ENCODE data around the gene RFX3.

RFX3 gene

DNA sequence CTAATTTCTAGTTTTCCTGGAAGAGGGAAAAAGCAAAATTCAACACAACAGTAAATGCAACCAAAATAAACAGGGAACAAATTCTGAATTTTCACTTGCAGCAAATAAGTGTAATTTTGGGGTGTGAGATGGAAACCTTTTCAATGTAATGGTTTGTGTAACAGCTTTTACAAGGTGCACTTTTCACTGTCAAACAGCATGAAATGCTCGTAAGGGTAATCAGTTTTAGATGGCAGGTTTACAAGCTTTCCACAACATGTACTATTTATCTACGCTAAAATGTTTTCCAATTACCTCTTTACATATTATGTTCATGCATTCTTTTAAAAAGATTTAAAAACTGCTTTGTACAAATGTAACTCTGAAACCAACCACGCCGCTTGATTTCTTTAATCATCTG, 115.3 kb downstream of the RFX3 start:
- Mint-ChIP-seq H3K9me3 (peaks cover 3% of the 10 kb centered on the region), H3K36me3 (peaks cover 5% of the 10 kb centered on the region), H3K27ac (no peak overlapping the region), H3K27me3 (no peaks in the 10 kb centered on the region), H3K4me3 (no peak overlapping the region), H3K4me1 (peaks cover 3% of the 10 kb centered on the region)
- no peak for DNase-seq (ENCODE audit: low spot score in 2 of 2)
- ATAC-seq (ENCODE audit: low read depth), result no peak

DNA sequence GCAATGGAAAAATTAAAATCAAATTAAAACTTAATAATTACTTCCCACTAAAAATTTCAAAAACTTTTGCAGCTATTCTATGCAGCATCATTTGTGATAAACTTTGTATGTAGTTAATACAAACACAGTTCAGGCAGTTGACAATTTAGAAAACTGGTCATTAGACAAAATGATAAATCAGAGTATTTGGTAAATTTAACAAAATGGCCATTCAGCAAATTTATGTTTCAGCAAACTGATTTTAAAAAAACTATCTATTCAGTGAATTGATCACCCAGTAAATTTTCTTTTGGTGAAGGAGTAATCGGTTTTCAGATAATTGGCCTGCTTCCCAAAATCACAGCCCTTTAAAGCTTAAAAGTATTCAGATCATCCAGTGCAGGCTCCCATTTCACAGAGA, 116.3 kb downstream of the RFX3 start:
- ATAC-seq (ENCODE audit: low read depth) (no peak), DNase-seq (ENCODE audit: low spot score in 2 of 2) (no peak)
- H3K27ac Mint-ChIP-seq, result no peak overlapping the region
- peaks cover 7% of the 10 kb centered on the region for H3K4me1 Mint-ChIP-seq
- H3K27me3 Mint-ChIP-seq, result no peaks in the 10 kb centered on the region
- H3K4me3 Mint-ChIP-seq, result no peak overlapping the region
- peaks cover 4% of the 10 kb centered on the region for H3K36me3 Mint-ChIP-seq
- peaks cover 3% of the 10 kb centered on the region for H3K9me3 Mint-ChIP-seq

DNA sequence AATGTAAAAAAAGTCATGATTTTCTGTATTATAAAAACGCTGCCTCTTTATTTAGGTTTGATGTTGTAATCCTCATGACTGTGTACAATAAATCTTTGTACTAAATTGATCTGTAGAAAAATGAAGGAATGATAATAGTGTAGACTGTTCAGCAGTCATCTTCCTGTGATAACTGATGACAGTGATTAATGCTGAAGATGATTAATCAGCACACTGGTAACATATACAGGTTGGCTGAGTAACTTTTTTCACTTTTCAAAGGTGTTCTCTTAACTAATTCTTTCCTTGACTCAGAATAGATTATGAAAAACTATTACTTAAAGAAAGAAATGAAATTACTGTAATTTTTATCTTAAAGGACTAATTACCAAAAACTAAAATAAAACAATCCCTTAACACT, 122.5 kb downstream of the RFX3 start:
- H3K27ac Mint-ChIP-seq, result no peak overlapping the region
- DNase-seq (ENCODE audit: low spot score in 2 of 2) (no peak), ATAC-seq (ENCODE audit: low read depth) (no peak)
- no peaks in the 10 kb centered on the region for H3K27me3 Mint-ChIP-seq
- H3K36me3 Mint-ChIP-seq, result peaks cover 3% of the 10 kb centered on the region
- H3K9me3 Mint-ChIP-seq, result peaks cover 3% of the 10 kb centered on the region
- H3K4me1 Mint-ChIP-seq, result peaks cover 10% of the 10 kb centered on the region
- no peak overlapping the region for H3K4me3 Mint-ChIP-seq

DNA sequence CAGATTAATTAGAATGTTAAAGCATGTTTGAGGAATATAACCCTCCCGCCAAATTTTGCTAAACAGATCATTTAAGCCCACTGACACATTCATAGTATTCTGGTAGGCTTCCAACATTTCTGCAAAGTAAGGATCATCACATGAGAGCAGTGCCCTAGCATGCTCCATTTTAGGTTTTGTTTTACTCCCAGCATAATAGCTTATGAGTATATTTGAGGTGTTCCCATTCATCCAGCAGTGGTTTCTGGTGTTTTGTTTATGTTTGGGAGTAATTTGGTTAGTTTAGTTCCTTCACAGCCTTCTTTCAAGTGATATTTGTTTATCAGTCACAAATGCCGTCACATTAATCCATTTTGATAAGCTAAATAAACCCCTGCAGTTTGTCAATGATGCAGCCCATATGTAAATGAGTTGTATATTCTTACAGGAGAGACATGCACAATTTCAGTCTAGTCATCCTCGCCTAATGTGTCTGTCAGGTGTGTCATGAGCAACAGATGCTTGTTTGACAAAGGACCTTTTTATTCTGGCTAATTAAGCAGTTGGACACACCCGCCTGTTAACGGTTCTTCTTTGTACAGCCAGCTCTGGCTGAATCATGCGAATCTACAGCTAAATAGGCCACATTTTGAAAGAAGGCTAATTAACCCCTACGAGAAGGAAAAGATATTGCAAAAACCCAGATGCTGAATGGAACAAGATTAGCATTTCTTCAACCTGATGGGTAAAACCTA, 124.4 kb downstream of the RFX3 start:
- peaks cover 4% of the 10 kb centered on the region for H3K9me3 Mint-ChIP-seq
- ATAC-seq (ENCODE audit: low read depth) (no peak), DNase-seq (ENCODE audit: low spot score in 2 of 2) (no peak)
- peaks cover 21% of the 10 kb centered on the region for H3K4me1 Mint-ChIP-seq
- no peak overlapping the region for H3K27ac Mint-ChIP-seq
- H3K36me3 Mint-ChIP-seq, result peaks cover 4% of the 10 kb centered on the region
- H3K4me3 Mint-ChIP-seq, result no peak overlapping the region
- no peaks in the 10 kb centered on the region for H3K27me3 Mint-ChIP-seq

DNA sequence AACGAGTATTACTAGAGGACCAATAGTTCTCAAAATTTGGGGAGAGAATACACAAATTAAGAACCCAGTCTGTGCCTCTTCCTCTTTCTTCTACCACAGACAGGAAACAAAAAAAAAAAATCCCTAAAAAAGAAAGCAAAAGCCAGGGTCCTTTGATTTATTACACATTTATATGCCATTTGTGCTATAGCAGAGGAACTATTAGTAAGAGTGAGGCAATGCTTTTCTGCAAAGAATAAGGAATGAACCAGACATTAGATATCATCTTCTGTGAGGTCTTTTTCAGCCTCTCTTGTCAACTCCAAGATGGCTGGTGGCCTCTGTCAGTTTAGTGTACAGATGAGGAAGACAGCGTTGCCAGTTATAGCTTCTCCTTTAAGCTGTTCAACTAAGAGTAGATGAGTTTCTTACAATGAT, 127.6 kb downstream of the RFX3 start:
- no peaks in the 10 kb centered on the region for H3K27me3 Mint-ChIP-seq
- H3K9me3 Mint-ChIP-seq, result peaks cover 1% of the 10 kb centered on the region
- H3K27ac Mint-ChIP-seq, result peak overlapping the region; percentile 96
- ATAC-seq (ENCODE audit: low read depth) (peak; percentile 91), DNase-seq (ENCODE audit: low spot score in 2 of 2) (peak; percentile 15 to 22)
- peak overlapping the region; percentile 91 for H3K4me3 Mint-ChIP-seq
- peaks cover 14% of the 10 kb centered on the region for H3K36me3 Mint-ChIP-seq
- peaks cover 14% of the 10 kb centered on the region for H3K4me1 Mint-ChIP-seq

DNA sequence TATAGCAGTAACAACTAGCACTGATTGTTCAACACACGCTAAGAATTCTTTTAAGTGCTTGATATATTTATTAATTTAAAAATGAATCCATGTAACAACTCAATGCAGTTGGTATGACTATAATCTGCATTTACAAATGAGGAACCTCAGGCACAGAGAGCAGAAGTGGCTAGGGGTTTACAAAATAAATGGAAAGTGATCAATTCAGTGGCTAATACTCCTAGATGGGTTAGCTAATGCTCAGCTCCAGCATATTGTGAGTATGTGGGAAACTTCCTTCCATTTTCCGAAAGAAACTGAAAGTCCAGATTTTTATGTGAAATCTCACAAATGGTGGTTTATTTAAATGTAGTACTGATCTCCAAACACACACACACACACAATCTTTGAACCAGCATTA, 128.0 kb downstream of the RFX3 start:
- ATAC-seq (ENCODE audit: low read depth) (peak; percentile 47), DNase-seq (ENCODE audit: low spot score in 2 of 2) (no peak)
- Mint-ChIP-seq H3K4me1 (peaks cover 14% of the 10 kb centered on the region), H3K27ac (peak overlapping the region; percentile 96), H3K36me3 (peaks cover 14% of the 10 kb centered on the region), H3K9me3 (peaks cover 1% of the 10 kb centered on the region), H3K27me3 (no peaks in the 10 kb centered on the region), H3K4me3 (peak overlapping the region; percentile 91)

DNA sequence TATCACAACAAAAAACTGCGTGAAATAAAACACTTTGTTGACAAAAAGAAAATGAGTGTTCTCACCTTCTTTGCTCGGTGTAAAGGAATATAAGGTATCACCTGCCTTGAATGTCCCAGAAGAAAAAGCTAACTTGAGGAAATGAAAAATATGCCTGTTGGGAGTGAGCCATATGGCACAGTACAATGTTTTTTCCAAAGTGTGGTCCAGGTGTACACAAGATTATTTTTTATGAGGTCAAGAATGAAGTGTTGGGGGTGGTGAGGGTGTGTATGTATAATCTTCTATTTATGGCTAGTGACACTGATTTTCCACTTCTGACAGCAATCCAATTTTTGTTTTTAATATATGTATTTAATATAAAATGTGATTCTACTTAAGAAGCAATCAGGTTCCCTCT, 134.4 kb downstream of the RFX3 start:
- DNase-seq (ENCODE audit: low spot score in 2 of 2) (no peak), ATAC-seq (ENCODE audit: low read depth) (no peak)
- H3K9me3 Mint-ChIP-seq, result peaks cover 4% of the 10 kb centered on the region
- no peaks in the 10 kb centered on the region for H3K27me3 Mint-ChIP-seq
- H3K36me3 Mint-ChIP-seq, result peaks cover 48% of the 10 kb centered on the region
- peaks cover 10% of the 10 kb centered on the region for H3K4me1 Mint-ChIP-seq
- no peak overlapping the region for H3K4me3 Mint-ChIP-seq
- H3K27ac Mint-ChIP-seq, result no peak overlapping the region

DNA sequence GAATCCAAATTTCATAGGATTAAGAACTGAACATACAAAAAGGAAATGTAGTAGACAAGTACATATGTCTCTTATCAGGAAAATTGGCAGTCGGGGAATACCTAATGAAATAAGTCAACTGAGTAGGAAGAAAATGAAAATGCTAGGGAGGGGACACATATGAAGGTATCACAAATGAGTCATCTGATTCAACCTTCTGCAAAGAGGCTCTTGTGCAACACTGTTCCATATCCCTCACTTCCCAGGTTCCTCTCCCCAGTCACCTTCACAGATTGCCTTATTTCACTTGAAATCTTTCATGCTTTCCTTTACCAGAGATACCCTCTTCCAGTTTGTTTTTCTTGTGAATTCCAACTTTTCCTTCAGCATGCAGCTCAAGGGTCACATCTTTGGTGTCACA, 139.0 kb downstream of the RFX3 start:
- H3K27ac Mint-ChIP-seq, result no peak overlapping the region
- DNase-seq (ENCODE audit: low spot score in 2 of 2) (no peak), ATAC-seq (ENCODE audit: low read depth) (no peak)
- peaks cover 4% of the 10 kb centered on the region for H3K9me3 Mint-ChIP-seq
- H3K36me3 Mint-ChIP-seq, result peaks cover 36% of the 10 kb centered on the region
- H3K4me1 Mint-ChIP-seq, result peaks cover 16% of the 10 kb centered on the region
- H3K4me3 Mint-ChIP-seq, result no peak overlapping the region
- H3K27me3 Mint-ChIP-seq, result no peaks in the 10 kb centered on the region

DNA sequence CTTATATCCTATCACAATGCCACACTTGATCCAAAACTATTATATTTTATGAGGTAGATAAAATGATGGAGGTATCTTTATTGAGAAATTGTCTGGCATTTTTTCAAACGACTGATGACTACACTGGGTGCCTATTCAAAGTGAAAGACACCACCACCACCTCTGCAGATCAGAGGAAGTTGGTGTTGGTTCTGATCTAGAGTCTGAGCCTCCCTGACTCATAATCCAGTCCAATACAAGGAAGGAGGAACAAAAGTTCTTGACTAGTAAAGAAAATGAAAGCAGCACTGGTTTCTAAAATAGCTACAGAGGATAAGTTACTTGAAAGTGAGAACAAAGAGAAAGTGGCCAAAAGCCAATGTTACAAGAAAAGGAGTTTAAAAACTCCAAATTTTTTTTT, 139.9 kb downstream of the RFX3 start:
- Mint-ChIP-seq H3K4me1 (peaks cover 16% of the 10 kb centered on the region), H3K4me3 (no peak overlapping the region), H3K36me3 (peaks cover 30% of the 10 kb centered on the region), H3K27me3 (no peaks in the 10 kb centered on the region), H3K9me3 (peaks cover 4% of the 10 kb centered on the region), H3K27ac (peak overlapping the region; percentile 47)
- ATAC-seq (ENCODE audit: low read depth) (peak; percentile 14), DNase-seq (ENCODE audit: low spot score in 2 of 2) (no peak)

DNA sequence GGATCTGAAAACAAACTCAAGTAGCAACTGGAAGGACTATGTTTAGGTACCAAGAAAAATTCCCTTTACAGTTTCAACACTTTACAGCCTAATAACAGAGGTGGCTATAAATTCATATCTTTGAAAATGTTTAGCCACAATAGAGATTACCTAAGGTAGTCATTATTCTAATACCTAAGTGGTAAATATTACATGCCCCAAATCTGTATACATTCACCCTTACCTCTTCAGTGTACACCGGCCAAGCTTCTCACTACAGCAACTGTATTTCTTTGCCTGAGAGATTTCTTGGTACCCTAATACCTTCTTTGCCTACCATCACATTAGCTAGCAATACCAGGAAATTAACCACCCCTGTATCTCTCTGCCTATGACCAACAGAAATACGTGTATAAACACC, 154.0 kb downstream of the RFX3 start:
- H3K36me3 Mint-ChIP-seq, result peaks cover 6% of the 10 kb centered on the region
- no peaks in the 10 kb centered on the region for H3K9me3 Mint-ChIP-seq
- ATAC-seq (ENCODE audit: low read depth), result no peak
- peaks cover 15% of the 10 kb centered on the region for H3K4me1 Mint-ChIP-seq
- no peak overlapping the region for H3K4me3 Mint-ChIP-seq
- H3K27me3 Mint-ChIP-seq, result no peaks in the 10 kb centered on the region
- DNase-seq (ENCODE audit: low spot score in 2 of 2), result no peak
- no peak overlapping the region for H3K27ac Mint-ChIP-seq

DNA sequence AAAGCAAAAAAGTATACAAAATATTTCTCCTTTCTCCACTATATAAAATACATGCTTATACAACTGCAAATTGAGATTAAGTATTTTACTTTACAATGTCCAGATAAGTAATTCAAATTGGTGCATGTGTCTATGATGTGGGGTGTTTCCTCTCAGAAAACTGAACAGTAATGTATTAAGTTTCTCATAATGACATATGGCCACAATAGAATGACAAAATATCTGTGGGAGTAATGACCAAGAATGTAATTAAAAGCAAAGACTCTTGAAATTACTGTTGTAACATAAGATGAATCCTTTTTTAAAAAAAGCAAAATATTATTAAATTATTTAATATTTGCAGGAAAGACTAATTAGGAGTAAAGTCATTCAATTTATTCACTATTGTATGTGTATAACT, 155.1 kb downstream of the RFX3 start:
- H3K36me3 Mint-ChIP-seq, result peaks cover 7% of the 10 kb centered on the region
- peaks cover 19% of the 10 kb centered on the region for H3K4me1 Mint-ChIP-seq
- DNase-seq (ENCODE audit: low spot score in 2 of 2), result no peak
- no peak overlapping the region for H3K27ac Mint-ChIP-seq
- H3K4me3 Mint-ChIP-seq, result no peak overlapping the region
- no peak for ATAC-seq (ENCODE audit: low read depth)
- H3K27me3 Mint-ChIP-seq, result no peaks in the 10 kb centered on the region
- no peaks in the 10 kb centered on the region for H3K9me3 Mint-ChIP-seq

DNA sequence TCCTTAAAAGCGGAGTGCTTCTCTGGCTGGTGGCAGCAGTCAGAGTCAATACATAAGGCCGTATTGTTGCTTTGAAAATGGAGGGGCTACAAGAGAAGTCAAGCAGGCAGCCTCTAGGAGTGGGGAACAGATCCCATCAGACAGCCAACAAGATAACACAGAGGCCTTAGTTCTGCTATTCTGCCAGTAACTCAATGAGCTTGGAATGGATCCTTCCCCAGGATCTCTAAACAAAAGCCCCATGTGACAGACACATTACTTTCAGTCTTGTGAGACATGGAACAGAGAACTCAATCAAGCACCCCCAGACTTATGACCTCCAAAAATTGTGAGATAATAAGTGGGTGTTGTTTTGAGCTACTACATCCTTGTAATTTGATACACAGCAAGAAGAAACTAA, 158.6 kb downstream of the RFX3 start:
- ATAC-seq (ENCODE audit: low read depth) (no peak), DNase-seq (ENCODE audit: low spot score in 2 of 2) (no peak)
- H3K4me1 Mint-ChIP-seq, result peaks cover 17% of the 10 kb centered on the region
- H3K9me3 Mint-ChIP-seq, result no peaks in the 10 kb centered on the region
- H3K27ac Mint-ChIP-seq, result no peak overlapping the region
- H3K27me3 Mint-ChIP-seq, result no peaks in the 10 kb centered on the region
- no peak overlapping the region for H3K4me3 Mint-ChIP-seq
- peaks cover 3% of the 10 kb centered on the region for H3K36me3 Mint-ChIP-seq

DNA sequence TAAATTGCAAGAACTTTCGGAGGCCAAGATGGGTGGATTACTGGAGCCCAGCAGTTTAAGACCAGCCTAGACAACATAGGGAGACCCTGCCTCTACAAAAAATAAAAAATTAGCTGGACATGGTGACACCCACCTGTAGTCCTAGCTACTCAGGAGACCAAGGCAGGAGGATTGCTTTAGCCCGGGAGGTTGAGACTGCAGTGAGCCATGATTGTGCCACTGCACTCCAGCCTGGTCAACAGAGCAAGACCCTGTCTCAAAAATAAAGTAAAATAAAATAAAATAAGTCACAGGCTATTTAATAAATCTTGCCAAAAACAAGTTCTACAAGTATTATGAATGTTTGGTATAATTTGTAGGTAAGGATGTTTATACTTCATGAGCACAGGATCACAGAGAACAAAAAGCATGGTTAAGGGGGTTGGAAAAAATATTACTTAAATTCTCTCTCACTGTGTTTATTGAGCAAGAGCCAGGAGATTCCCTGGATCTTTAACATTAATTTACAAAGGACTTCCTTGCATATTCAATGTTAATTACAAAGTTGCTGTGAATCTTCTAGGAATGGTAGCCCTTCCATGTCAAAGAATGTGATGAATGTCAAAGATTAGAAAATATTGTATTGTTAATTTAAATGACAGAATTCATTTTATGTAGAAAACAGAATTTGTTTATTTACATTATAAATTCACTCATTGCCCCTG, 164.0 kb downstream of the RFX3 start:
- Mint-ChIP-seq H3K27ac (peak overlapping the region; percentile 19), H3K4me3 (no peak overlapping the region), H3K36me3 (peaks cover 6% of the 10 kb centered on the region), H3K27me3 (no peaks in the 10 kb centered on the region), H3K4me1 (peaks cover 13% of the 10 kb centered on the region), H3K9me3 (peaks cover 1% of the 10 kb centered on the region)
- ATAC-seq (ENCODE audit: low read depth) (no peak), DNase-seq (ENCODE audit: low spot score in 2 of 2) (no peak)

DNA sequence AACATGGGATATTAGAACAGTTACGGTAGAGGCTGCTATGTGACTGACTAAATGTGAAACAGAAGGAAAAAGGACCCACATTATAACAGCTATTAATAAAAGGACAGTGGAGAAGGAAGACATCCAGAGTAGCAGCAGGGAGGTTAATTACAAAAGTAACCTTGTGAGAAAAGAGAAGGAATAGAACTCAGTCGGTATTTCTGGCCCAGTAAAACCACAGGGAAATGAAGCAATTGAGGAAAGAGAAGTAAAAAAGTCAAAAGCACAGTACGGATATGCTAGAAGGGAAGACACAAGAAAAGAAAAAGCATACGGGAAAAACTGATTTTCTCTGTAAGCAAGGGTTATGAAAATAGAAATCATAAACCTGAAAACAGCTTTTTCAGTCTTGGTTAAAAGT, 164.7 kb downstream of the RFX3 start:
- peaks cover 6% of the 10 kb centered on the region for H3K36me3 Mint-ChIP-seq
- H3K4me1 Mint-ChIP-seq, result peaks cover 10% of the 10 kb centered on the region
- H3K27me3 Mint-ChIP-seq, result no peaks in the 10 kb centered on the region
- ATAC-seq (ENCODE audit: low read depth) (no peak), DNase-seq (ENCODE audit: low spot score in 2 of 2) (no peak)
- no peak overlapping the region for H3K4me3 Mint-ChIP-seq
- H3K9me3 Mint-ChIP-seq, result peaks cover 1% of the 10 kb centered on the region
- peak overlapping the region; percentile 35 for H3K27ac Mint-ChIP-seq

DNA sequence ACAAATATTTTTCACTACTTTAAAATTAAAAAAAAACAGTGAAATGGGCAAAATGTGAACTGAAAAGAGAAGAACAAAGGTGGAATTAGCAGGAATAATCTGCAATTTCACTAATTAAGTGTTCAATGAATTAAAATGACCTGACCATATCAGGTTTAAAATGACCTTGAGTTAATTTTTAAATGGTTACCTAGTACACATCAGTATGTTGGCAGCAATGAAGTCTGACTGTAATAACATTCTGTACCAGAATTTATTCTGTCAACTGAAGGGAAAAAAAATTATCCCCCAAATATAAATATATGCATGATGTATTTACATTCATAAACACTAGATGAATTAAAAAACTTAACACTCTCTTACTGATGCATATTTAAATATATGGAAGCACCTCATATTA, 165.6 kb downstream of the RFX3 start:
- no peak overlapping the region for H3K4me3 Mint-ChIP-seq
- H3K4me1 Mint-ChIP-seq, result peaks cover 7% of the 10 kb centered on the region
- H3K27me3 Mint-ChIP-seq, result no peaks in the 10 kb centered on the region
- ATAC-seq (ENCODE audit: low read depth), result no peak
- DNase-seq (ENCODE audit: low spot score in 2 of 2), result no peak
- H3K9me3 Mint-ChIP-seq, result peaks cover 1% of the 10 kb centered on the region
- H3K36me3 Mint-ChIP-seq, result peaks cover 8% of the 10 kb centered on the region
- H3K27ac Mint-ChIP-seq, result no peak overlapping the region

Data from memory B cell (primary cell).